DOHH2 (cell line): ENCODE measurements around the gene IL1R1.

ENCODE experiments used
- CTCF ChIP-seq: fragments of 200-600 bp; sonication (generic); IDR thresholded peaks from one replicate; pipeline ENCODE4 v1.5.1; 2014; ENCODE audit warnings: antibody characterized with exemption, mild to moderate bottlenecking, low read depth, low read length; ENCODE audit not compliant: poor library complexity, severe bottlenecking
- EZH2phosphoT487 ChIP-seq: fragments of 200-600 bp; sonication (generic); IDR thresholded peaks from 2 replicates; pipeline ENCODE4 v1.6.1; 2017; ENCODE audit warnings: borderline replicate concordance, mild to moderate bottlenecking, antibody characterized with exemption, low read length, moderate library complexity, mixed read lengths

DNA sequence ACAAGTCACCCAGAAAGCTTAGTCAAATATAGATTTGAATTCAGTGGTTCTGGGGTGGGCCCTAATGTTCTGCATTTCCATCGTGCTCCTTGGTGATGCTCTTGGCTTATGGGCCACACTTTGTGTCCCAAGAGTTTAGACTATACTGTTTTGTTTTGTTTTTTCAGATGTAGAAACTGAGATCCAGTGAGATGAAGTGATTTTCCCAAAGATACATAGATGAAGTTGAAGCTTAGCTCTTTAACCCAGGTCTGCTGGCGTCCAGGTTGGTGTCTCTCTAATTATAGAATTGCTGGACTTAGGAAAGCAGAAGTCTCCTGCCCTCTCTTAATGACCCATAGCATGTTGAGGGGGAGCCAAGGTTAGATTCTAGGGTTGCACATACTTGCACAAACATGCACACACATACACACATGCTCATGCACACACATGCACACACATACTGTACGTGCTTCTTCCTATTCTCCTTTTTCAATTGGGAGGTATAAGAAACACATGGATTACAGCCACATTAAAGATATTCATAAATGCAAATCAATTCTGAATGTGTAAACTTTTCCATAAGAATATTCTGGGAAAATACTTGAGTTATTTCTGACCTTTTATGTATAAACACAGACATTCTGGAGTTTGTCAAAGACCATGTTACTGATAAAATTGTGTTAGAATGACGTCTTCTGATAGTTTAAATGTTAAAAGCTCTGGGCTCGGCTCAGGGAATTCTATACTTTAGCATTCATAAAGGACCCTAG, 41.3 kb upstream of the IL1R1 start:
- TF ChIP-seq CTCF: no peak
- TF ChIP-seq EZH2phosphoT487: no peak
